NCI-H187 treated with DMSO at 0.1 percent for 48 hours (cell line): ENCODE measurements around the gene KHDRBS2.

ENCODE experiments used
- DNase-seq: peaks from one replicate; lab custom pipeline; 2025; lab: John Stamatoyannopoulos, UW

The KHDRBS2 gene

GRCh38 chr6:62174548-62174947 lies 111.5 kb downstream of the KHDRBS2 start:
- no peak for DNase-seq

GRCh38 chr6:62167736-62168135 lies 118.3 kb downstream of the KHDRBS2 start:
- no peak for DNase-seq

- DNase-seq = no peak
Measured at GRCh38 chr6:62162858-62163257, 123.2 kb downstream of the KHDRBS2 start.

- DNase-seq = no peak
Measured at GRCh38 chr6:62152796-62153195, 133.2 kb downstream of the KHDRBS2 start.

GRCh38 chr6:62150048-62150663 lies 135.9 kb downstream of the KHDRBS2 start:
- no peak for DNase-seq

GRCh38 chr6:62146954-62147853 lies 138.8 kb downstream of the KHDRBS2 start:
- no peak for DNase-seq

GRCh38 chr6:62129127-62129526 lies 156.9 kb downstream of the KHDRBS2 start:
- no peak for DNase-seq

- DNase-seq = no peak
Measured at GRCh38 chr6:62119401-62119800, 166.6 kb downstream of the KHDRBS2 start.

GRCh38 chr6:62103186-62103859 lies 182.7 kb downstream of the KHDRBS2 start:
- DNase-seq = no peak

- DNase-seq = no peak
Measured at GRCh38 chr6:62102387-62102786, 183.6 kb downstream of the KHDRBS2 start.

GRCh38 chr6:62090442-62091229 lies 195.4 kb downstream of the KHDRBS2 start:
- DNase-seq = no peak

GRCh38 chr6:62089781-62090180 lies 196.2 kb downstream of the KHDRBS2 start:
- no peak for DNase-seq

GRCh38 chr6:62086047-62086446 lies 200.0 kb downstream of the KHDRBS2 start:
- DNase-seq = no peak

- DNase-seq = no peak
Measured at GRCh38 chr6:62075869-62076268, 210.2 kb downstream of the KHDRBS2 start.

- no peak for DNase-seq
Measured at GRCh38 chr6:62059901-62060300, 226.1 kb downstream of the KHDRBS2 start.

GRCh38 chr6:62057300-62057699 lies 228.7 kb downstream of the KHDRBS2 start:
- no peak for DNase-seq

- no peak for DNase-seq
Measured at GRCh38 chr6:62045502-62045901, 240.5 kb downstream of the KHDRBS2 start.

GRCh38 chr6:62043084-62043483 lies 242.9 kb downstream of the KHDRBS2 start:
- no peak for DNase-seq

- DNase-seq = no peak
Measured at GRCh38 chr6:62042429-62042828, 243.6 kb downstream of the KHDRBS2 start.

- no peak for DNase-seq
Measured at GRCh38 chr6:62039605-62040004, 246.4 kb downstream of the KHDRBS2 start.

GRCh38 chr6:62037445-62037844 lies 248.6 kb downstream of the KHDRBS2 start:
- no peak for DNase-seq

- no peak for DNase-seq
Measured at GRCh38 chr6:62035952-62036351, 250.1 kb downstream of the KHDRBS2 start.
